K562 (cell line): ENCODE results near the gene ABCA13. TPM values are rescaled to one million over a fixed set of nuclear protein-coding genes. Genes with fewer than 3 reads are reported as not detected.

Experiments
- ATAC-seq: fragments of 200-7000 bp; cut with Tn5 transposase; 3 replicates; pipeline ENCODE4 v1.9.1; 2020; ENCODE audit warnings: moderate library complexity
- BruUV-seq: library from RNA; stranded (reverse); fragments of 400-500 nt; replicated peaks from 2 replicates; lab custom pipeline; 2021; lab: Mats Ljungman, UMichigan
- CTCF ChIA-PET: fragments of 300-600 bp; formaldehyde crosslinking; extraction: SDS; loops from one replicate; lab custom pipeline; 2021; ENCODE audit warnings: low intra/inter-chr PET ratio; lab: Yijun Ruan, JAX
- POLR2A ChIA-PET: fragments of 300-600, 350-650 bp; sonication (Branson Sonifier 250); formaldehyde crosslinking; extraction: SDS; loops from one replicate; lab custom pipeline; 2021; ENCODE audit warnings: antibody characterized with exemption, inconsistent platforms; lab: Yijun Ruan, JAX
- DNase-seq, 4 experiments: peaks; one replicate each; pipeline versions ENCODE4 v3.0.0 to v3.0.0-alpha.2; 2011 to 2018; ENCODE audit warnings: low spot score in 3 of 4, mixed read lengths in 3 of 4; ENCODE audit errors: extremely low read depth in 1 of 4
- FAIRE-seq: peaks from 2 replicates; lab custom pipeline; 2011; peaks lifted over from hg19 to GRCh38; lab: Jason Lieb, UNC
- H2AFZ ChIP-seq: 2 replicates; pipeline ENCODE4 v1.6.0; 2011; ENCODE audit warnings: low read depth, low read length, control low read depth, inconsistent platforms
- H3K27ac ChIP-seq: fragments of 200-600 bp; 3 replicates; pipeline ENCODE4 v1.8.0; 2011; ENCODE audit warnings: low read depth, mild to moderate bottlenecking, control low read depth, inconsistent platforms, low read length, moderate library complexity, mixed read lengths; ENCODE audit errors: extremely low read depth
- H3K27me3 ChIP-seq, 2 experiments: fragments of 300-600 bp in 1 of 2; 2 replicates in 1 of 2; 3 replicates in 1 of 2; pipeline versions ENCODE4 v1.6.0 to v1.8.0; 2011; ENCODE audit warnings: inconsistent platforms in 2 of 2, low read length in 2 of 2, mild to moderate bottlenecking in 1 of 2, mixed read lengths in 1 of 2, moderate library complexity in 1 of 2; ENCODE audit not compliant: control insufficient read depth in 2 of 2, insufficient read depth in 2 of 2
- H3K36me3 ChIP-seq: fragments of 300-600 bp; 3 replicates; pipeline ENCODE4 v1.8.0; 2011; ENCODE audit warnings: mild to moderate bottlenecking, low read length, inconsistent platforms; ENCODE audit not compliant: control insufficient read depth, insufficient read depth
- H3K4me1 ChIP-seq, 2 experiments: fragments of 200-600 bp in 1 of 2; replicated peaks in 1 of 2; 2 replicates in 1 of 2; 3 replicates in 1 of 2; pipeline versions ENCODE4 v1.5.1 to v1.8.0; 2011; ENCODE audit warnings: inconsistent platforms in 2 of 2, low read length in 2 of 2, mild to moderate bottlenecking in 1 of 2, mixed read lengths in 1 of 2, moderate library complexity in 1 of 2; ENCODE audit not compliant: control insufficient read depth in 2 of 2, insufficient read depth in 2 of 2
- H3K4me2 ChIP-seq: 2 replicates; pipeline ENCODE4 v1.6.1; 2011; ENCODE audit warnings: low read length, control low read depth, inconsistent platforms, mixed read lengths; ENCODE audit not compliant: insufficient read depth
- H3K4me3 ChIP-seq: fragments of 200-600 bp; sonication (generic), shearing (Covaris generic); 2 replicates; pipeline ENCODE4 v1.5.1; 2016; ENCODE audit warnings: control low read depth, inconsistent platforms
- H3K79me2 ChIP-seq: fragments of 200-600 bp; 3 replicates; pipeline ENCODE4 v1.8.0; 2011; ENCODE audit warnings: low read length, inconsistent platforms; ENCODE audit not compliant: control insufficient read depth, insufficient read depth
- H3K9ac ChIP-seq, 2 experiments: 2 replicates each; pipeline versions ENCODE4 v1.6.0 to v1.6.1; 2011; ENCODE audit warnings: low read depth in 2 of 2, low read length in 2 of 2, control low read depth in 1 of 2, inconsistent platforms in 1 of 2, mild to moderate bottlenecking in 1 of 2, mixed read lengths in 1 of 2; ENCODE audit not compliant: insufficient read depth in 1 of 2
- H3K9me1 ChIP-seq: one replicate; pipeline ENCODE4 v1.6.0; 2011; ENCODE audit warnings: inconsistent platforms, mild to moderate bottlenecking, low read length, moderate library complexity; ENCODE audit not compliant: control insufficient read depth, insufficient read depth
- H3K9me3 ChIP-seq: replicated peaks from 2 replicates; pipeline ENCODE4 v1.5.1; 2011; ENCODE audit warnings: low read depth, low read length, inconsistent platforms; ENCODE audit not compliant: control insufficient read depth, insufficient read depth
- H4K20me1 ChIP-seq: replicated peaks from 2 replicates; pipeline ENCODE4 v1.6.1; 2011; ENCODE audit warnings: low read length, inconsistent platforms, mixed read lengths; ENCODE audit not compliant: control insufficient read depth, insufficient read depth
- CBFB ChIP-seq: sonication (generic); formaldehyde crosslinking; IDR thresholded peaks from 2 replicates; pipeline ENCODE4 v1.4.0; 2020; ENCODE audit warnings: mild to moderate bottlenecking, missing genetic modification reagents
- E2F3 ChIP-seq: fragments of 250-450 bp; sonication (Bioruptor Pico); IDR thresholded peaks from 2 replicates; pipeline ENCODE4 v1.4.0; 2020; ENCODE audit warnings: mild to moderate bottlenecking
- E2F8 ChIP-seq: fragments of 450-650 bp; IDR thresholded peaks from 2 replicates; pipeline ENCODE4 v1.7.1; 2018; ENCODE audit warnings: mild to moderate bottlenecking, low read depth; ENCODE audit not compliant: partially characterized antibody
- HNRNPL ChIP-seq: fragments of 200-400 bp; formaldehyde crosslinking; IDR thresholded peaks from 2 replicates; pipeline ENCODE4 v1.6.1; 2017; ENCODE audit warnings: low read depth, mild to moderate bottlenecking, low read length
- IFI16 ChIP-seq: fragments of 250-450 bp; sonication (Bioruptor Pico); IDR thresholded peaks from 2 replicates; pipeline ENCODE4 v2.1.2; 2022; ENCODE audit warnings: mild to moderate bottlenecking, inconsistent platforms
- POLR2G ChIP-seq: fragments of 200-400 bp; formaldehyde crosslinking; IDR thresholded peaks from 2 replicates; pipeline ENCODE4 v1.6.1; 2017; ENCODE audit warnings: low read depth, mild to moderate bottlenecking, antibody characterized with exemption, low read length, moderate library complexity
- RAD21 ChIP-seq, 2 experiments: fragments of 250-450 bp in 1 of 2; fragments of 450-650 bp in 1 of 2; sonication (Bioruptor Pico) in 1 of 2; formaldehyde crosslinking in 1 of 2; IDR thresholded peaks in 1 of 2; conservative IDR thresholded peaks in 1 of 2; 2 replicates each; pipeline versions ENCODE4 v1.4.0 to v1.8.0; 2020 to 2022; ENCODE audit warnings: mild to moderate bottlenecking in 2 of 2, moderate library complexity in 1 of 2
- STAT6 ChIP-seq: sonication (generic); formaldehyde crosslinking; IDR thresholded peaks from 2 replicates; pipeline ENCODE4 v1.8.1; 2023; ENCODE audit warnings: mild to moderate bottlenecking, missing genetic modification reagents
- WGBS: fragments of 100-300 bp; shearing (Covaris generic); methylation state at CpG from one replicate; pipeline ENCODE4 v1.1.6; 2016; ENCODE audit warnings: low coverage, mixed read lengths; ENCODE audit not compliant: insufficient coverage; ENCODE audit errors: missing lambda C conversion rate; 5-methylcytosine and 5-hydroxymethylcytosine counted together
- in situ Hi-C: fragments of 300-500 bp; cut with MboI; formaldehyde crosslinking; loops from 4 replicates; pipeline ENCODE4 v1.15.0; 2018; ENCODE audit warnings: inconsistent platforms, mixed read lengths
- intact Hi-C: fragments of 100-400 bp; cut with micrococcal nuclease; formaldehyde crosslinking; loops from 2 replicates; pipeline ENCODE4 v1.14.2; 2022
- polyA plus RNA-seq, 8 experiments: library from polyadenylated mRNA; depleted of rRNA in 4 of 8; stranded (reverse) in 5 of 8; unstranded in 3 of 8; fragments of >200 nt; fragmentation: Nextera tagmentation in 2 of 8; fragmentation: Illumina TruSeq in 1 of 8; extraction: Ambion mirVana in 2 of 8; extraction: Trizol in 1 of 8; gene quantifications; 2 replicates each; pipeline versions ENCODE4 v1.2.1 to v1.2.3, GENCODE V29; 2011 to 2014; ENCODE audit warnings: inconsistent platforms in 1 of 8, missing spikeins in 1 of 8
- total RNA-seq, 7 experiments: library from RNA; depleted of rRNA in 6 of 7; stranded (reverse); fragments of >200 nt in 6 of 7; fragmentation: Illumina TruSeq in 2 of 7; extraction: Trizol in 2 of 7; gene quantifications; 2 replicates each; pipeline versions ENCODE4 v1.2.1 to v1.2.3, GENCODE V29; 2011 to 2021; ENCODE audit warnings: low replicate concordance in 1 of 7

ABCA13 gene
- total and polyA plus RNA-seq, 9 of the 15 experiments (the other 6 are each of a cell fraction or from before 2014, with no cell fraction given) = 0.14 to 1.5 (median 0.38) TPM

GRCh38 chr7:48455363-48455762, 284.1 kb downstream of the ABCA13 start:
- CTCF ChIA-PET = no interaction called here
- DNase-seq (peak in 1 of 4 experiments; percentile 13), FAIRE-seq (no peak), ATAC-seq (peak; percentile 80)
- Histone ChIP-seq H3K36me3 (no peaks in the 10 kb centered on the region), H2AFZ (peak overlapping the region; percentile 55; the same call in 1 of the 2 replicates), H3K4me3 (peak overlapping the region; percentile 18), H4K20me1 (no peaks in the 10 kb centered on the region), H3K27me3 (no peaks in the 10 kb centered on the region), H3K9me1 (no peaks in the 10 kb centered on the region), H3K79me2 (no peaks in the 10 kb centered on the region; the same call in 2 of the 3 replicates), H3K9me3 (no peaks in the 10 kb centered on the region), H3K4me2 (peak overlapping the region; percentile 25; the same call in 1 of the 2 replicates), H3K27ac (no peak overlapping the region), H3K9ac (no peak overlapping the region), H3K4me1 (peaks cover 0 to 5% of the 10 kb centered on the region in 2 experiments; a peak in 1 of 5 replicates)
- TF ChIP-seq RAD21 (CRISPR knock-in tag; conservative IDR thresholded peaks at IDR 0.05 in 1 of 2, IDR thresholded peaks at IDR 0.05 in 1 of 2) (peak in 1 of 2 experiments; percentile 10; a peak in 1 of 4 replicates), IFI16 (no peak)
- POLR2A ChIA-PET = no interaction called here
- intact Hi-C loops (no loop called here), in situ Hi-C loops (no loop called here)
- BruUV-seq = no TSS peak
- under 1% methylated on average over 17 of the region's 17 CpGs for WGBS

- POLR2A ChIA-PET = no interaction called here
- H3K9ac ChIP-seq = no peak overlapping the region
- 0% methylated on average over 4 of the region's 4 CpGs for WGBS
- H3K4me2 ChIP-seq = no peak overlapping the region
- ATAC-seq (no peak), DNase-seq (no peak), FAIRE-seq (no peak)
- no peaks in the 10 kb centered on the region for H3K27me3 ChIP-seq
- H3K9me1 ChIP-seq = no peaks in the 10 kb centered on the region
- no TSS peak for BruUV-seq
- no peaks in the 10 kb centered on the region for H4K20me1 ChIP-seq
- no peak overlapping the region for H3K4me3 ChIP-seq
- intact Hi-C loops (no loop called here), in situ Hi-C loops (no loop called here)
- H3K27ac ChIP-seq = no peak overlapping the region
- H2AFZ ChIP-seq = no peak overlapping the region
- H3K4me1 ChIP-seq = peaks cover 0 to 5% of the 10 kb centered on the region in 2 experiments; a peak in 1 of 5 replicates
- no peaks in the 10 kb centered on the region; the same call in 2 of the 3 replicates for H3K79me2 ChIP-seq
- H3K36me3 ChIP-seq = no peaks in the 10 kb centered on the region
- CTCF ChIA-PET = no interaction called here
- H3K9me3 ChIP-seq = no peaks in the 10 kb centered on the region
- TF ChIP-seq HNRNPL (no peak), CBFB (CRISPR knock-in tag) (no peak), E2F3 (CRISPR knock-in tag) (no peak), STAT6 (CRISPR knock-in tag) (no peak), POLR2G (no peak), E2F8 (no peak)
Measured at GRCh38 chr7:48458701-48459524, 287.7 kb downstream of the ABCA13 start.
